H1 (cell line): ENCODE data around the gene ADCY6. TPM values are rescaled to one million over a fixed set of nuclear protein-coding genes. Genes with fewer than 3 reads are reported as not detected.
A peak's percentile ranks its signal among the peaks of the same experiment; 100 is the strongest.

Experiments used
- CTCF ChIA-PET: fragments of 300-600 bp; sonication (Branson Sonifier 250); formaldehyde crosslinking; loops from one replicate; lab custom pipeline; 2021; ENCODE audit not compliant: partially characterized antibody; lab: Charles Lee
- POLR2A ChIA-PET: fragments of 300-600 bp; sonication (Branson Sonifier 250); formaldehyde crosslinking; loops from one replicate; lab custom pipeline; 2021; ENCODE audit warnings: inconsistent platforms; ENCODE audit not compliant: partially characterized antibody; lab: Charles Lee
- DNase-seq, 2 experiments: peaks; one replicate each; pipeline versions ENCODE4 v3.0.0 to v3.0.0-alpha.2; 2010 to 2022; ENCODE audit warnings: low spot score in 2 of 2, low read depth in 1 of 2, mixed read lengths in 1 of 2
- FAIRE-seq: peaks from 2 replicates; lab custom pipeline; 2011; peaks lifted over from hg19 to GRCh38; lab: Jason Lieb, UNC
- H2AFZ ChIP-seq: 2 replicates; pipeline ENCODE4 v1.8.1; 2012; ENCODE audit warnings: low read length, inconsistent platforms
- H2AK5ac ChIP-seq: 2 replicates; pipeline ENCODE4 v1.6.1; 2013; ENCODE audit warnings: low read depth, low read length
- H2BK120ac ChIP-seq: replicated peaks from 2 replicates; pipeline ENCODE3; 2013; ENCODE audit warnings: low read depth, low read length, inconsistent platforms
- H2BK12ac ChIP-seq: 2 replicates; pipeline ENCODE4 v1.6.1; 2013; ENCODE audit warnings: low read depth, low read length
- H2BK15ac ChIP-seq: 2 replicates; pipeline ENCODE4 v1.6.1; 2013; ENCODE audit warnings: low read length
- H2BK20ac ChIP-seq: 2 replicates; pipeline ENCODE4 v1.6.1; 2013; ENCODE audit warnings: low read length
- H2BK5ac ChIP-seq: 2 replicates; pipeline ENCODE4 v1.6.1; 2013; ENCODE audit warnings: low read depth, low read length
- H3K14ac ChIP-seq: 2 replicates; pipeline ENCODE4 v1.6.1; 2013; ENCODE audit warnings: inconsistent platforms; ENCODE audit not compliant: insufficient read length
- H3K18ac ChIP-seq: 2 replicates; pipeline ENCODE4 v1.6.1; 2013; ENCODE audit warnings: low read length; ENCODE audit errors: extremely low read depth
- H3K23ac ChIP-seq: 2 replicates; pipeline ENCODE4 v1.6.1; 2013; ENCODE audit warnings: inconsistent platforms; ENCODE audit not compliant: insufficient read length
- H3K23me2 ChIP-seq: 2 replicates; pipeline ENCODE4 v1.6.1; 2013; ENCODE audit warnings: low read depth, low read length
- H3K27ac ChIP-seq: 2 replicates; pipeline ENCODE4 v1.6.1; 2011; ENCODE audit warnings: low read depth, low read length, inconsistent platforms
- H3K27me3 ChIP-seq, 4 experiments: replicated peaks in 1 of 4; 1 replicate in 1 of 4; 2 replicates in 3 of 4; pipeline versions ENCODE4 v1.6.1 to v1.8.1; 2011 to 2013; ENCODE audit warnings: low read length in 3 of 4, mild to moderate bottlenecking in 3 of 4, inconsistent platforms in 2 of 4, mixed read lengths in 2 of 4, moderate library complexity in 1 of 4; ENCODE audit not compliant: control insufficient read depth in 3 of 4, insufficient read depth in 3 of 4; ENCODE audit errors: extremely low read depth in 1 of 4
- H3K36me3 ChIP-seq, 4 experiments: 2 replicates each; pipeline versions ENCODE4 v1.6.1 to v1.8.1; 2011 to 2013; ENCODE audit warnings: mild to moderate bottlenecking in 4 of 4, low read length in 3 of 4, moderate library complexity in 2 of 4, control low read depth in 1 of 4, inconsistent platforms in 1 of 4; ENCODE audit not compliant: insufficient read depth in 4 of 4, control insufficient read depth in 2 of 4
- H3K4ac ChIP-seq: replicated peaks from 2 replicates; pipeline ENCODE3; 2013; ENCODE audit warnings: low read length, low read depth, mixed read lengths, inconsistent platforms; ENCODE audit not compliant: insufficient read length
- H3K4me1 ChIP-seq, 4 experiments: replicated peaks in 1 of 4; 1 replicate in 1 of 4; 2 replicates in 3 of 4; pipeline versions ENCODE4 v1.6.1 to v1.8.1; 2011 to 2013; ENCODE audit warnings: low read length in 3 of 4, inconsistent platforms in 2 of 4, mixed read lengths in 1 of 4; ENCODE audit not compliant: insufficient read depth in 4 of 4, control insufficient read depth in 3 of 4
- H3K4me2 ChIP-seq, 2 experiments: 2 replicates each; pipeline versions ENCODE4 v1.6.1 to v1.8.1; 2011 to 2013; ENCODE audit warnings: low read depth in 2 of 2, low read length in 2 of 2, control low read depth in 1 of 2, inconsistent platforms in 1 of 2, mild to moderate bottlenecking in 1 of 2; ENCODE audit not compliant: insufficient read depth in 1 of 2
- H3K4me3 ChIP-seq, 4 experiments: fragments of 200-600, 300-600 bp in 1 of 4; sonication (generic), shearing (Covaris generic), sonication (Bioruptor Twin) in 1 of 4; 2 replicates each; pipeline versions ENCODE4 v1.5.1 to v1.8.1; 2011 to 2016; ENCODE audit warnings: low read length in 4 of 4, low read depth in 3 of 4, control low read depth in 2 of 4, inconsistent platforms in 2 of 4, mild to moderate bottlenecking in 2 of 4, mixed read lengths in 1 of 4, moderate library complexity in 1 of 4; ENCODE audit not compliant: insufficient read depth in 2 of 4; ENCODE audit errors: extremely low read depth in 1 of 4
- H3K56ac ChIP-seq: replicated peaks from 2 replicates; pipeline ENCODE3; 2013; ENCODE audit warnings: low read depth, mild to moderate bottlenecking, mixed read lengths, low read length, inconsistent platforms; ENCODE audit not compliant: insufficient read length
- H3K79me1 ChIP-seq: 2 replicates; pipeline ENCODE4 v1.6.1; 2013; ENCODE audit warnings: low read depth, low read length, control low read depth
- H3K79me2 ChIP-seq, 2 experiments: 2 replicates each; pipeline versions ENCODE4 v1.6.1 to v1.8.1; 2012 to 2013; ENCODE audit warnings: low read length in 2 of 2, mild to moderate bottlenecking in 2 of 2, inconsistent platforms in 1 of 2; ENCODE audit not compliant: insufficient read depth in 2 of 2, control insufficient read depth in 1 of 2
- H3K9ac ChIP-seq, 4 experiments: replicated peaks in 1 of 4; 1 replicate in 1 of 4; 2 replicates in 3 of 4; pipeline versions ENCODE4 v1.6.1 to v1.8.1; 2011 to 2013; ENCODE audit warnings: low read depth in 3 of 4, low read length in 3 of 4, control low read depth in 2 of 4, mild to moderate bottlenecking in 2 of 4, moderate library complexity in 2 of 4, inconsistent platforms in 1 of 4; ENCODE audit errors: extremely low read depth in 1 of 4
- H3K9me3 ChIP-seq, 2 experiments: 2 replicates each; pipeline versions ENCODE4 v1.6.1 to v1.8.1; 2012 to 2013; ENCODE audit warnings: mild to moderate bottlenecking in 2 of 2, moderate library complexity in 2 of 2, control low read depth in 1 of 2, inconsistent platforms in 1 of 2, low read depth in 1 of 2, low read length in 1 of 2, mixed read lengths in 1 of 2; ENCODE audit not compliant: insufficient read depth in 2 of 2
- H4K20me1 ChIP-seq, 2 experiments: replicated peaks in 1 of 2; 2 replicates each; pipeline versions ENCODE3 to v1.8.1; 2011 to 2013; ENCODE audit warnings: inconsistent platforms in 2 of 2, low read length in 2 of 2, mild to moderate bottlenecking in 1 of 2; ENCODE audit not compliant: insufficient read depth in 2 of 2, control insufficient read depth in 1 of 2
- H4K5ac ChIP-seq: 2 replicates; pipeline ENCODE4 v1.6.1; 2013; ENCODE audit warnings: low read length, low read depth, mixed read lengths, inconsistent platforms; ENCODE audit not compliant: insufficient read length
- H4K8ac ChIP-seq: 2 replicates; pipeline ENCODE4 v1.8.0; 2013; ENCODE audit warnings: mild to moderate bottlenecking, moderate library complexity, low read length, inconsistent platforms; ENCODE audit not compliant: insufficient read depth; ENCODE audit errors: extremely low read depth
- H4K91ac ChIP-seq: replicated peaks from 2 replicates; pipeline ENCODE3; 2013; ENCODE audit warnings: low read length, mixed read lengths, inconsistent platforms; ENCODE audit not compliant: insufficient read length
- BRCA1 ChIP-seq: IDR thresholded peaks from 2 replicates; pipeline ENCODE4 v1.6.1; 2012; ENCODE audit warnings: low read depth, low read length, improper control_type of control experiment
- GABPA ChIP-seq: IDR thresholded peaks from 2 replicates; pipeline ENCODE4 v1.6.1; 2011; ENCODE audit warnings: mild to moderate bottlenecking, low read length, moderate library complexity, borderline replicate concordance; ENCODE audit not compliant: insufficient read depth
- KDM5A ChIP-seq: fragments of 200-600 bp; IDR thresholded peaks from 2 replicates; pipeline ENCODE4 v1.7.1; 2012; ENCODE audit warnings: mild to moderate bottlenecking, low read length, inconsistent platforms, mixed read lengths
- RNF2 ChIP-seq: fragments of 200-900, 300-1000 bp; sonication (generic); IDR thresholded peaks from 2 replicates; pipeline ENCODE4 v1.7.1; 2016; ENCODE audit warnings: borderline replicate concordance, low read depth, mild to moderate bottlenecking, antibody characterized with exemption, low read length; ENCODE audit not compliant: poor library complexity, severe bottlenecking; ENCODE audit errors: missing control alignments
- SIRT6 ChIP-seq: IDR thresholded peaks from one replicate; pipeline ENCODE4 v1.7.1; 2012; ENCODE audit warnings: low read length, inconsistent platforms
- SRF ChIP-seq: IDR thresholded peaks from 2 replicates; pipeline ENCODE4 v1.6.1; 2011; ENCODE audit warnings: mild to moderate bottlenecking, low read depth, low read length, moderate library complexity
- USF2 ChIP-seq: IDR thresholded peaks from 2 replicates; pipeline ENCODE4 v1.6.1; 2011; ENCODE audit warnings: low read length, improper control_type of control experiment
- WGBS, 2 experiments: shearing (Covaris generic) in 1 of 2; methylation state at CpG; one replicate each; pipeline versions ENCODE4 v1.1.6 to v1.1.7; 2013 to 2015; ENCODE audit warnings: low lambda C conversion rate in 2 of 2, mixed read lengths in 2 of 2, inconsistent platforms in 1 of 2, low coverage in 1 of 2, missing lambda C conversion rate in 1 of 2; ENCODE audit not compliant: insufficient replicate concordance in 2 of 2, insufficient coverage in 1 of 2, insufficient read length in 1 of 2; ENCODE audit errors: extremely low coverage in 1 of 2, missing lambda C conversion rate in 1 of 2; 5-methylcytosine and 5-hydroxymethylcytosine counted together
- polyA plus RNA-seq, 7 experiments: library from polyadenylated mRNA; depleted of rRNA in 3 of 7; stranded (reverse) in 5 of 7; unstranded in 2 of 7; fragments of >200 nt in 5 of 7; fragments of 200-250 nt in 2 of 7; gene quantifications; 1 replicate in 5 of 7; 2 replicates in 1 of 7; 4 replicates in 1 of 7; pipeline versions ENCODE4 v1.2.1 to v1.2.3, GENCODE V29; 2011 to 2013; ENCODE audit warnings: missing spikeins in 2 of 7, mixed read lengths in 2 of 7
- total RNA-seq: library from RNA; stranded (reverse); fragmentation: NEBNext Ultra II Directional; extraction: Animal tissue kit (Norgen Biotek cat#: 25700); gene quantifications from 2 replicates; pipeline ENCODE4 v1.2.1, GENCODE V29; 2021

The ADCY6 gene
- total and polyA plus RNA-seq, 2 of the 8 experiments (the other 6 are each of a cell fraction or from before 2014, with no cell fraction given) = 11.7 to 17.5 TPM

- Histone ChIP-seq H3K27ac (no peak overlapping the region), H3K23me2 (peaks cover 15% of the 10 kb centered on the region), H2BK15ac (no peak overlapping the region), H2BK12ac (no peak overlapping the region), H3K36me3 (peaks cover 0 to 6% (median 1%) of the 10 kb centered on the region in 4 experiments; a peak in 3 of 8 replicates), H4K20me1 (peaks cover 0 to 3% of the 10 kb centered on the region in 2 experiments), H2BK120ac (no peak overlapping the region), H2BK20ac (peak overlapping the region; percentile 21; the same call in 1 of the 2 replicates), H2AK5ac (no peak overlapping the region)
- CTCF ChIA-PET = interaction anchor here (12.1 kb wide), 1 partner anchor 5 kb away, joined by 121 read pairs; no protein-coding TSS in a partner anchor
- TF ChIP-seq SIRT6 = no peak
- no peak for TF ChIP-seq KDM5A
- TF ChIP-seq BRCA1 = no peak
- no peak for TF ChIP-seq SRF
- no peak for TF ChIP-seq USF2
- no peak for TF ChIP-seq GABPA
- TF ChIP-seq RNF2 = no peak
- TF ChIP-seq, all 59 proteins: peak for 0
- Histone ChIP-seq H3K23ac (no peak overlapping the region), H3K27me3 (peaks cover 9 to 23% (median 16%) of the 10 kb centered on the region in 4 experiments), H3K9ac (no peak overlapping the region), H3K79me1 (no peaks in the 10 kb centered on the region), H4K91ac (no peak overlapping the region), H4K5ac (no peak overlapping the region), H3K18ac (no peak overlapping the region), H3K56ac (no peak overlapping the region), H2BK5ac (no peak overlapping the region), H3K9me3 (no peaks in the 10 kb centered on the region), H3K4me2 (no peak overlapping the region), H4K8ac (no peak overlapping the region), H3K79me2 (no peaks in the 10 kb centered on the region), H3K4me1 (peaks cover 0 to 18% (median 15%) of the 10 kb centered on the region in 4 experiments; a peak in 6 of 7 replicates), H3K4ac (no peak overlapping the region), H2AFZ (no peak overlapping the region), H3K14ac (no peak overlapping the region), H3K4me3 (no peak overlapping the region)
- POLR2A ChIA-PET = interaction anchor here (1.1 to 7.6 kb wide), 5 partner anchors 10 to 43 kb away, joined by 3 to 47 read pairs (median 4); partner anchors contain the start of gene RND1
- FAIRE-seq (no peak), DNase-seq (no peak)
- WGBS, 2 experiments = 85% methylated on average over 5 of the region's 5 CpGs; no CpG with 5 or more reads in 1 of the 2 experiments
Observed at GRCh38 chr12:48822139-48822538, 33.2 kb upstream of the ADCY6 start.
